GM21717 (cell line): ENCODE results near the gene FOXO1.

ENCODE experiments used
- ATAC-seq: cut with Tn5 transposase; IDR thresholded peaks from one replicate; pipeline ENCODE4 v1.9.1; 2021; ENCODE audit warnings: mild to moderate bottlenecking, moderate library complexity; ENCODE audit not compliant: unreplicated experiment

Gene FOXO1

GRCh38 chr13:40640202-40640601 lies 26.2 kb downstream of the FOXO1 start:
- ATAC-seq = no peak

GRCh38 chr13:40639221-40639681 lies 27.2 kb downstream of the FOXO1 start:
- ATAC-seq = no peak

GRCh38 chr13:40637643-40638042 lies 28.8 kb downstream of the FOXO1 start:
- no peak for ATAC-seq

GRCh38 chr13:40635315-40635995 lies 31.0 kb downstream of the FOXO1 start:
- ATAC-seq = no peak

GRCh38 chr13:40632915-40633314 lies 33.5 kb downstream of the FOXO1 start:
- ATAC-seq = no peak

- ATAC-seq = no peak
These were observed 34.8 kb downstream of the FOXO1 start for GRCh38 chr13:40631605-40632004.

GRCh38 chr13:40629678-40630384 lies 36.6 kb downstream of the FOXO1 start:
- ATAC-seq = peak; percentile 93

GRCh38 chr13:40626977-40627376 lies 39.5 kb downstream of the FOXO1 start:
- ATAC-seq = no peak

- ATAC-seq = no peak
These were observed 39.9 kb downstream of the FOXO1 start for GRCh38 chr13:40626561-40626960.

GRCh38 chr13:40624986-40625385 lies 41.5 kb downstream of the FOXO1 start:
- no peak for ATAC-seq

GRCh38 chr13:40624383-40624782 lies 42.1 kb downstream of the FOXO1 start:
- ATAC-seq = no peak

GRCh38 chr13:40622761-40623160 lies 43.7 kb downstream of the FOXO1 start:
- ATAC-seq = no peak

GRCh38 chr13:40622246-40622645 lies 44.2 kb downstream of the FOXO1 start:
- no peak for ATAC-seq

- no peak for ATAC-seq
These were observed 47.0 kb downstream of the FOXO1 start for GRCh38 chr13:40619479-40619814.

- no peak for ATAC-seq
These were observed 47.6 kb downstream of the FOXO1 start for GRCh38 chr13:40618581-40619478.

- ATAC-seq = no peak
These were observed 48.6 kb downstream of the FOXO1 start for GRCh38 chr13:40617801-40618356.

GRCh38 chr13:40615619-40616018 lies 50.8 kb downstream of the FOXO1 start:
- no peak for ATAC-seq

GRCh38 chr13:40613914-40614313 lies 52.5 kb downstream of the FOXO1 start:
- ATAC-seq = no peak

GRCh38 chr13:40613192-40613818 lies 53.1 kb downstream of the FOXO1 start:
- ATAC-seq = peak; percentile 77

- ATAC-seq = no peak
These were observed 54.4 kb downstream of the FOXO1 start for GRCh38 chr13:40612041-40612440.

GRCh38 chr13:40611635-40612034 lies 54.8 kb downstream of the FOXO1 start:
- no peak for ATAC-seq
